GM21576 (cell line): ENCODE data around the gene OST4.

Experiments used
- ATAC-seq: cut with Tn5 transposase; IDR thresholded peaks from one replicate; pipeline ENCODE4 v1.9.1; 2021; ENCODE audit warnings: mild to moderate bottlenecking, moderate library complexity; ENCODE audit not compliant: unreplicated experiment

OST4 gene

DNA sequence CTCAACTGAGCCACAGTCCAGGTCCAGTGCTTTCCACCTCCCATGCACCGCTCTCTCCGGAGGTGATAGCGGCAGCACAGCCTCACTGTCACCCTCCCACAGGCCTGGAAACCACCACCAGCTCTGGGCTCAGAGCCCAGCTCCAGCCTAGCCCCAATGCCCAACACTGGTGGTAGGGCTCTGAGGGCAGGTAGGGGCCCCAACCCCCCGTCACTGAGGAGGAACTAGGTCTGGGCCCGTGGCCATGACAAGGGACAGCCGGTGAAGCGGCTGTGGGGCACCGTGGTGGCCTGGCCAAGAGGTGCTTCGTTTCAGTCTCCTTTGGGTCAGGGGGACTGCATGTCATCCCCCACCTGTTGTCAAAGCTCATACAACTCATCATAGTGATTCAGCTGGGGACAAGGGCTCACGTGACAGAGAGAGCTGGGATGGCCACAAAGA is 44.2 kb downstream of the OST4 start:
- ATAC-seq = no peak

GRCh38 chr2:27025861-27026851 is 45.3 kb downstream of the OST4 start:
- ATAC-seq = no peak

DNA sequence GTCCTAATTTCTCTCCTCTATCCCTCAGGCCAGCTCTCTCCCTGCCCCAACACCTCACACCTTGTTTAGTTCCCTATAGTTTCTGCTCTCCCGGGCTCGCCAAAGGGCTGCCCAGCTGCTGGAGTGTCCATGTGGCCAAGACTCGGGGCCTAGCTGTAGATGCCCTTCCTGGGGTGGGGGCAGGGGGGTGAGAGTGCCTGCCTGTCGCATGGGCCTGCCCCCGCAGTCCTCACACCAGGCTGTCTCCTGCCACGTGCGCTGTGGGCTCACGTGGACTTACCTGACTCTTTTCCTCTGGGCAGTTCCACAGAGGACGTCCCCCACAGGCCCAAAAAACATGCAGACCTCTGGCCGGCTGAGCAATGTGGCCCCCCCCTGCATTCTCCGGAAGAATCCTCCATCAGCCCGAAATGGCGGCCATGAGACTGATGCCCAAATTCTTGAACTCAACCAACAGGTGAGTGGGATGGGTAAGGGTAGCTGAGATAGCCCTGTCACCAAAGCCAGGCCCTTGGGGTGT is 46.1 kb downstream of the OST4 start:
- ATAC-seq = no peak

DNA sequence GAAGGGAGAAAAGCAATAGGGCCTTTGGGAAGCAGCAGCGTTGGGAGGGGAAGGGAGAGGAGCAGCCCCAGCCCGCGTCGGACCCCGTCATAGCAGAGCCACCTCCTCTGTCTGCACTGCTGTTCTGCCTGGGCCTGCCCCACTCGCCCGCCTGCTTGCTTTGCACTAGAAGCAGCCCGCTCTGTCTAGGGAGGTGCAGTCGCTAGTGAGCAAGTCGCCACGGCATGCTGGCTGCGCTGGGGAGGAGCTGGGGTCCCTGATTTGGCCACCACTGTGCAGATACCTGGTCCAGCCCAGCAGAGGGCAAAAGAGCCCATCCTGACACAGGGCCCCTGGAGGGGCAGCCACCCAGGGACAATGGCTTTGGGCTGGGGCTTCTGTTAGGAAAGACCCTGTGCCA is 46.6 kb downstream of the OST4 start:
- ATAC-seq = no peak

DNA sequence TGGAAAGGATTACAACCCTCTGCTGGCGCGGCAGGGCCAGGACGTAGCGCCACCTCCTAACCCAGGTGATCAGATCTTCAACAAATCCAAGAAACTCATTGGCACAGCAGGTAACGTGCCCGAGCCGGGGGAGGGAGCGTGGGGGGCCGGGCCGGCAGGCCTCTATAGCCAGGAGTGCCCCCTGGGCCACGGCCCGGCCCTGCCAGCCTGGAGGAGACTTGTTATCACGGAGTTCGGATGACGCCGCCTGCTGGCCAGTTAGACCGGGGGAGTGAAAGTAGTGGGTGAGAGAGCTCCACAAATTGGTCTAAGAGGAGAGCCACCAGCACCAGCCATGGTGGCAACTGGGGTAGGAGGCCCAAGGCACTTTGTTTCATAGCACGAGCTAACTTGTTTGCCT is 47.3 kb downstream of the OST4 start:
- ATAC-seq = no peak

DNA sequence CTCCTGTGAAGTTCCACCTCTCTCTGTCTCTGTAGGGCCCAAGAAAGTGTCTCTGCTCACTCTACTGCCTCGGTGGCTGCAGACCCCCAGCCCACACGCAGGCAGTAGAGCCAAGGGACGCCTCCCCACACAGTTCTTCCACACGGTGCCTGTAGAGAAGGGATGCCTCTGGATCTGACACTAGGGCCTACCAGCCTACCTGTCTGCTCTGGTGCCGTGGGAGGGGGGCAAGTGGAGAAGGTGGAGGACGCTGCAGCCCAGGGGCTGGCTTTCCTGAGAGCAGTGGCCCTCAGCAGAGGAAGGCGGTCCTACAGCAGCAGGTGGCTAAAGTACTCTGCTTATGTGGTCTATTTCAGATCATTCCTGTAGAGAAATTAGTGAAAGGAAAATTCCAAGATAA is 47.7 kb downstream of the OST4 start:
- ATAC-seq = no peak

DNA sequence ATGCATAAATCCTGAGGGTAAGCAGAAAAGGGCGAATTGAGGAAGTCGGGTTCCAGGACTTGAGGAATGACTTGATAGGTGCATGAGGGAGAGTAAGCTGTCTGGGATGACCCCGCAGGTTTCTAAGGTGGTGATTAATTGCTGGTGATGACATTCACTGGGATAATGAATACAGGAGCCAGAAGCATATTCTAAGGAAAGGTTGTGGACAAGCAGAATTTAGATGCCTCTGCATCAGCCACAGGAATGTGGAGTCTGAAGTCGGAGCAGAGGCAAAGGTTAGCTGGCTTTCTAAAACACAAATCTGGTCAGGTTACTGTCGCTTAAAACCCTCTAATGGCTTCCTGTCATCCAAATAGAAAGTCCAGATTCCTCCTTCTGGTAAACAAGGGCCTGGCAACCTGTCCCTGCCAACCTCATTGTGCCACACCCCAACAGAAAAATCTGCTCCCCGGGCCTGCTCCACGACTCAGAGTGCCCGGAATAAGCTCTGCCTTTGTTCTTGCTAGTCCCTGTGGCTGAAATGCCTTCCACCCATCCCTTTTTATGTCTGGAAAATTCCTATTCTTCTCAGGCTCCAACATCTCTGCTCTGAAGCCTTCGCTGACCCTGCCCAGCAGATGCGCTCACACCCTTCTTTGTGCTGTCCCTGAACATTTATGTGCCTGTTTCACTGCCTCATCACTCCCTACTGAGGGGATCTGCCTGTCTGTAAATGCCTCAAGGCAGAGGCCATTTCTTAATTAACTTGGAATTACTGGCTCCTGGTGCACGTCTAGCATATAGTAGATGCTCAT is 50.0 kb downstream of the OST4 start:
- ATAC-seq = no peak
